GM18505 (cell line): ENCODE measurements around the gene ZFYVE1.
"Not testable (repeated sequence)": the region's sequence is repeated elsewhere in the genome, so short reads cannot be mapped to it uniquely, and the experiment has no call there.

Experiments used
- ATAC-seq: cut with Tn5 transposase; IDR thresholded peaks from one replicate; pipeline ENCODE4 v1.9.1; 2021; ENCODE audit not compliant: unreplicated experiment
- POLR2A ChIP-seq: IDR thresholded peaks from 4 replicates; pipeline ENCODE4 v1.6.1; 2011; ENCODE audit warnings: borderline replicate concordance; ENCODE audit not compliant: insufficient read depth, insufficient read length; ENCODE audit errors: extremely low read depth

Gene ZFYVE1

DNA sequence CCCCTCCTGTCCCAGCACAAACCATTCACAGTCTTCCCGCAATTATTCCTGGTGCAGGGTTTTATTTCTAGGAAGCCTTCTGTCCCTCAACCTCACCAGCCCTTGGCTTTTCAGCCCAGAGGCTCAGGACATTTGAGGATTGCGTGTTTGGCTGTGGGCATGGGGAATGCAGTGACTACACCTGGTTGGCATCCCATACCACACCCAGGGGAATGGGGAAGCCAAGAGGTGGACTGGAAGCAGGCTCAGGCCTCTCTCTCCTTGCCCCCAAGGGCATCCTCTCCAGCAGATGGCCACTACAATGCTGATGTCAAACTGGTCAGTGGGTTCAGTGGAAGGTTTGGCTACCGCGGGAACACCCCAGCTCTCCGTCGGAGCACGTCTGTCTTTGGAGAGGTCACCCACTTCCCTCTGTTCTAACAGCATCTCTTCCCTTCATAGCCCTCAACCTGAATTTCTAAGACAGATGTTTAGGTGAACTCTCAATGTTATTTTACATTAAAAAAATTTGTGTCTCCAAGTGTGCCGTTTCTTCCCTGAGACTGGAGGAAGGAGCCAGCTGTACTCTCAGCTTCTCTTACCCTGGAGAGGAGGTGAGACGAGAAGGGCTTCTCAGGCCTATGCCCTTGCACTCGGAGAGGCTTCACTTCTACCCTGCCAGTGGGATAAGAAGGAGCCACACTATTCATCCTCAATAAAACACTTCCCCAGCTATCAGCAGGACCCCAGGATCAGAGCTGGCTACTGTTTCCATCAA, 65.1 kb downstream of the ZFYVE1 start:
- no peak for ATAC-seq
- TF ChIP-seq POLR2A = no peak

DNA sequence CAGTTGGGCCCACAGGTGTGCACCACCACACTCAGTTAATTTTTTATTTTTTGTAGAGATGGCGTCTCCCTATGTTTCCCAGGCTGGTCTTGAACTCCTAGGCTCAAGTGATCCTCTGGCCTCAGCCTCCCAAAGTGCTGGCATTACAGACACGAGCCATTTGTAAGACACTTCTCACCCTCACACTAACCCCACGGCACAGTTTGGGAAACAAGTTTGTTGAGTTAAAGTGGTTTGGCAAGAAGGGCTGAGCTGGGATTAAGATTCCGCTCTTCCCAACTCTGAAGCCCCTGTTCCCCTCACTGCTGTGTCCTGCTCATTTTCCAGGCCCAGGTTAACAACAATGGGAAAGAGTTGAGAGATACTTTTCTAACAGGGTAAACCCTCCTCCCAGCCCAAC, 65.9 kb downstream of the ZFYVE1 start:
- ATAC-seq = not testable (repeated sequence)

DNA sequence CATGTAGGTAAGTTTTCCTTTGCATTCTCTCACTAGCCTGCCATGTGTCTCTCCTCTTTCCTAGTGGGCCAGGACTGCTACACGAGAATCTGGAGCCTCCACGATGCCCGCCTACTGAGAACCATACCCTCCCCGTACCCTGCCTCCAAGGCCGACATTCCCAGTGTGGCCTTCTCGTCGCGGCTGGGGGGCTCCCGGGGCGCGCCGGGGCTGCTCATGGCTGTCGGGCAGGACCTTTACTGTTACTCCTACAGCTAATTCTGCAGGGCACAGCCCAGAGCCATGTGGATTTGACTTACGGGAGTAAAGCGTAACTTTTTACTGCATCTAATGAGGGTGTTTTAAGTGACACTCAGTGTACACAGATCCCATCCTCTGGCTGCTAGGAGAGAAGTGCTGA, 68.4 kb downstream of the ZFYVE1 start:
- no peak for TF ChIP-seq POLR2A
- no peak for ATAC-seq

DNA sequence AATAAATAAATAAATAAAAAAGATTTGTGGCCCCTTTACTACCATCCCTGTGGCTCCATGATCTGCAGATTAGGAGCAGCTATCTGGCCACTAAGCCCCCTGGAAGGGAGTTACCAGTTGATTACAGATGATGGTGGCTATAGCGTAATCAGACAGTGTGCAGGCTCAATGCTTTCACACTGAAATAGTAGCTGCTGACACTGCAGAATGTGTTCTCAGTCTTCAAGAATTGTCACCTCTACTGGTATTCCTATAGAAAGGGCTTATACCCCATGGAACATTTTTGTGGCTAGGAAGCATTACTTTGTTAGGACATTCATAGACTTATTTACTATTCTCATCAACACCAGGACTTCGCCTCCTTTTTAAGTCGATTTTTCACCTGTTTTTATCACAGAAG, 69.7 kb downstream of the ZFYVE1 start:
- ATAC-seq = no peak
- no peak for TF ChIP-seq POLR2A

DNA sequence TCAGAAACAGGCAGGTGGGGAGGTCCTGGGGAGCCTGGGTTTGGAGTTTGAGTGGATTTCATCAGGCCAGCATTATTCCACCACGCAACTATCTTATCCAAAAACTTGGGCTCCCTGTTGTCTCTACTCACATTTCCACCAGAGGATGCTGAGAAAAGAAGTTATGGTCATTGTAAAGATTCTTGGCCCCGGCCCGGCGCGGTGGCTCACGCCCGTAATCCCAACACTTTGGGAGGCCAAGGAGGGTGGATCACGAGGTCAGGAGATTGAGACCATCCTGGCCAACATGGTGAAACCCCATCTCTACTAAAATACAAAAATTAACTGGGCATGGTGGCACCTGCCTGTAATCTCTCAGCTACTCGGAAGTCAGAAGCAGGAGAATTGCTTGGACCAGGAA, 70.2 kb downstream of the ZFYVE1 start:
- not testable (repeated sequence) for ATAC-seq

DNA sequence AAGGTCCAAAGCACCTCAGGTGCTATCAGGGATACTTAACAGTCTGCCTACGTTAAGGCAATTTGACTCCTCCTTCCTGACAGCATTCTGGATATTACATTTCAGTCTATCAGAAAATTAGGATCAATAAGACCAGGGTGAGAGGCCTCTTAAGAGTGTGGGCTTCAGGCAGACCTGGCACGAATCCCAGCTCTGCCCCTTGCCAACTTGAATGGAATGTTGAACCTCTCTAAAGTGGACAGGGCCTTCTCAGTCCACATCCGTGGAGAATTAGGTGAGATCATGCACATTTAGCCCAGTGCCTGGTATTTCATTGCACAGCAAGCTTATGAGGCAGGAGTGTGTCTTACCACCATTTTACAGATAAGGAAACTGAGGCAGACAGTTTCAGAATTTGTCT, 74.7 kb downstream of the ZFYVE1 start:
- TF ChIP-seq POLR2A = no peak
- ATAC-seq = no peak

DNA sequence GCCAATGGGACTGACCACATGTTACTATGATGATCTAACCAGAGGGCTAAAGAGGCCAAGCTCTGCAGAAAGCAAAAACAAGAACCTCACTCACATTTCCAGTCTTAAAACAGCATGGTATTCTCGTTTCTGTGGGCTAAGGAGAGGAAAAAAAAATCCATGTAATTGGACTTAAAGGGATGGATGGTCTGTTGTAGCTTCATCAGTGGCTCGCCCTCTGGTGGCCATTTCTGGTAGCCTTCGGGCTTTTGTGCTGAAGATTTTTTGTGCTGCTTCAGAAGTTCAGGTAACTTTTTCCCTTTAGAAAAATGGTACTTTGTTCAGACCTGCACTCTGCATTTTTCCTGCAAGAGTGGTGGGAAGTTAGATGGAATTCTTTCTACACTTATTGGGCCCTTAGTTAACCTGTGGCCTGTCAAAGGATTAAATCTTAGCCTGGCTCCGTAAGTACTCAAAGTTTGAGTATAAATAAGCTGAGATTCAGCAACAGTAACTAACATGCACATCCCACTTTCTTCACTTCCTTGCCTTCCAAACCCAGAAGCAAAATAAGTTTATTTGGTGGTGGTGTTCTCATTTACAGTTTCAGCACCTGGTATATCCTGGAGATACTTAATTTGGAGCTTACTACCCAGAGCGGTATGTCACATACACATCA, 78.3 kb downstream of the ZFYVE1 start:
- no peak for TF ChIP-seq POLR2A
- ATAC-seq = no peak

DNA sequence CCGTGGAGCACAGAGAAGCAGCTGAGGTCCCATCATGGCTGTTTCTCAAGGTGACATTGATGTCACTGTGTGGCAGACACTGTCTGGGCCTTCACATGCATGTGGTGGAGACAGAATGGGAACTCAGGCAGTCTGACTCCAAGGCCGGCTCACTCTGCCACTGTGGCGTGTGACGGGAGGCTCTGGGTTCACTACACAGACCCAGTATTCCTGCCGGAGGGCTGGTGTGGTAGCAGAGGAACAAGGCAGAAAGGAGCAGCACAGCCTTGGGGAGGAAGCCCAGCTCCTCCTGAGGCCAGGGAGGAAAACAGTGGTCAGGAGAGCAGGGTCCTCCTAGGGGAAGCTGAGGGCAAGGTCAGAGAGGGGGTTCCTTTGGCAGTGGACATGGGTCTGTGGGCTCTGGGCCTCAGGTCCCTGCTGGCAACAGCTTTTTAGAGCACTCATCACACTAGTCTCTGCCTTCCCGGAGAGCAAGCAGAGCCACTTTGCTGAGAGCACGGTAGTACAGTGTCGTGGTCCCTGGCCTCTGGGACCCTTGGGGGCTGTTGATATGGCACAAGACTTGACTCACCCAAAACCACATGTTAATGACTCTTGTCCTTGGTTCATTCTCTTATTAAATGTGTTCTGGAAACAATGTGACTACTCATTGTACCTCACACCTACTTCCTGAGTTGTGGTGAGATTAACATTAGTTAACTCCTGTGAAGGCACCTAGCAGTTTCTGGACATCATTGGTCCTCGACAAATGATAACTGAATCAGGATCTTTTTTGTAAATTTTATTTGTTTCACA, 79.3 kb downstream of the ZFYVE1 start:
- no peak for TF ChIP-seq POLR2A
- ATAC-seq = no peak

DNA sequence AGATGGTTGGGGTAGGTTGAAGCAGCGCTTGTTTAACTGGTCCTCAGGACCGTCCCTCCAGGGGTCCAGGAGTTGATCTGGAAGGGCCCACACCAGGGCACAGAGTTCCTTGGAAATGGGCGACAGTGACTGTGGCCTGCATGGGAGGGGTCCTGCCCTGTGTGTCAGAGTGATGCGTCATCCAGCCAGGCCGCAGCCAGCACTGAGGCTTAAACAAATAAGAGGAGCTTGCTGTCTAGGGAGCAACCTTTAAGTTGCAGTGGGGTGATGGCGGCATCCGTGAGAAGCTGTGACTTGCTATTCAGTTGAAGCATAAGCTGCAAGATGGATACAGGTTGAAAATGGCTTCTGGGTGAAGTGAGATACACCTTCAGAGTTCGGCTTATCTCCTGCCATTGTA, 80.4 kb downstream of the ZFYVE1 start:
- ATAC-seq = no peak
- no peak for TF ChIP-seq POLR2A

DNA sequence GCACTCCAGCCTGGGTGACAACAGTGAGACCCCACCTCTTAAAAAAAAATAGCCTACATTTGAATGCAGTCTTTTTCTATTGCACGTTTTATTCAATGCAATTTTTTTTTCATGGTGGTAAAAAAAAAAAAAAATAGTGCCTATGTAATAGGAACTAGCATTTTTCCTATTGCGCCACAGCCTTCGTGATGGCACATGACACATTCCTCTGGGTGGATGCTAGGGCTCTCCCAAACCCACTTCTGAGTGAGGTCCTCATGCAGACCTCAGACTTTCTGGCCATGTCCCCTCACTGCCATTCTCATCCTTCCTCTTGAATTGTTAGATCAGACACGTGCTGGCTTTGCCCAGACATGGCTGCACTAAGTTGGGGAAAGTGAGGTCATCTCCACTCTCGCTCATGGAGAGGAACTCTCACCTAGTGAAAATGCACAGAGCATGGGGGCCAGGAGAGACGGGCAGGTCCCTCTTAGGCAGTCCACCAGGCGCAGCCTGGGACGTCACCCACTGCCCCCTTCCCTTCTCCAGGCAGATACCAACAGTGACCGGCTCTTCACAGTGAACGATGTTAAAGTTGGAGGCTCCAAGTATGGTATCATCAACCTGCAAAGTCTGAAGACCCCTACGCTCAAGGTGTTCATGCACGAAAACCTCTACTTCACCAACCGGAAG, 81.4 kb downstream of the ZFYVE1 start:
- no peak for TF ChIP-seq POLR2A
- no peak for ATAC-seq

DNA sequence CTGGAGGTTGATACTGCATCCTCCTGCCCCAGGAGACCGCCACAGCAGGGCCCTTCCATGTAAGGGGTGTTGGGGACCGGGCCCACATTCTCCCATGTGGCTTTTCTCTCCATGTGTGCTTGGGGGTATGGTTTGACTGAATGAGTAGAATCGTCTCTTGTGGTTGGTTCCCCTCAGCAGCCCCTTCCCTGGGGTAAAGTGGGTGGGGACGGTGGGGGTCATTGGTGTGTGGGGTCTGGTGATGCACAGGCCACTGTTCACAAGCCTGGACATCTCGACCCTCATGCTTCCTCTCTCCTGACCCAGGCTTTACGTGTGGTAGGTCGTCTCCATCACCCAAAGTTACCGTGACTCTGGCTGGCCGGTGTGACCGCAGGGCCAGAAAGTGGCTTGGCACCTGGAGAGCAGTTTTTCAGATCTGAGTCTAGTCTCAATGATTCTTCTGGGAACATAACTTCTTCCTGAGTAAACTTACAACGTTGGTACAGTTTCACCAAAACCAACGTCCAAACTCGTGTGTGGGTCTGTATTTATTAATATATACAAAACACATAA, 83.0 kb downstream of the ZFYVE1 start:
- TF ChIP-seq POLR2A = no peak
- ATAC-seq = no peak

DNA sequence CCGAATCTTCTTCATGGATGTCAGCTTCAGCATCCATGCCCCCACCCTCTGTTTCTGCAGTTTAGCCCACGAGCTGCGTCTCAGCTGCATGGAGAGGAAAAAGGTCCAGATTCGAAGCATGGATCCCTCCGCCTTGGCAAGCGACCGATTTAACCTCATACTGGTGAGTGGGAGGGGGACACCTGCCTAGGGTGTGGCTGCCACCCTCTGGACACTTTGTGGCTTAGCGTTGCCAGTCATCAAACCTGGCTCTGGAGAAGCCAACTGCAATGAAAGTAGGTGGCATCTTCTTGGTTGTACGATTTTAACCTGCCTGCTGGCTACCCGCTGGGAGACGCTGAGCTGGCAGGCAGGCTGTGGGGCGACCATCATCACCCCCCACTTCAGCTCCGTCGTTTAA, 84.0 kb downstream of the ZFYVE1 start:
- no peak for TF ChIP-seq POLR2A
- ATAC-seq = no peak

DNA sequence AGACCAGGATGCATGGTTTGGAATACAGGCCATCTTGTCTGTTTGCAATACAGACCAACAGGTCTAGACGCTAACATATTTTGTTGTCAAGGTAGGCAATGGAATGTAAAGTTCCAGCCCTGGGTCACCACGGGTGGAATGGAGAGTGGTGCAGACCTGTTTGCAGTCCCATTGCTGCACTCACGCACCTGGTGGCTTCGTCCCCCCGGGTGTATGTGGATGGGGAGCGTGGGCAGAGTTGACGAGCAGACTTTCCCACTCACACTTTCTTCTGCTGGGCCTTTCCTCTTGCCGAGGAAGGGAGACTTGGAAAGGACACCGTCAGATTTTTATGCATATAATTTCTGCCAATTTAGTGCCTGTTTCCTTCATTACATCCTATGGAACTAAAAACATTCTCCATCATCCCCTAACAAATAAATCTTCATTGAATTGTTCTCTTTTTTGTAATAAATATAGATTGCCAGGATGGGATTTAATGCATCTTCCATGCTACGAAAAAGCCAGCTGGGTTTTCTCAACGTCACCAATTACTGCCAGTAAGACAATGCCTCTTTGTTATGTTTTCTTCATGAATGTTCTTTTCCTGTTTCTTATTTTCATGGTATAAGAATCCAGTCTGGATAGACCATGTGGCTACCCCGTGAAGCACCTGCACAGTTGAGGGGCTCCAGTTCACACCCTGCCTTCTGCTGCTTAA, 85.5 kb downstream of the ZFYVE1 start:
- no peak for TF ChIP-seq POLR2A

More for the DNA sequence above, 85.5 kb downstream of the ZFYVE1 start:
- ATAC-seq = no peak
